H9 (cell line): Measurements from ENCODE around the gene MAPT. TPM values are rescaled to one million over a fixed set of nuclear protein-coding genes. Genes with fewer than 3 reads are reported as not detected.

Experiments used
- DNase-seq: peaks from one replicate; pipeline ENCODE4 v3.0.0-alpha.2; 2017
- H2AFZ ChIP-seq: one replicate; pipeline ENCODE4 v1.6.1; 2013; ENCODE audit warnings: mild to moderate bottlenecking, low read length, control low read depth, moderate library complexity
- H2AK5ac ChIP-seq: 2 replicates; pipeline ENCODE4 v1.6.1; 2013; ENCODE audit warnings: low read length, control low read depth, mixed read lengths; ENCODE audit not compliant: insufficient read length
- H2BK120ac ChIP-seq: one replicate; pipeline ENCODE4 v1.6.1; 2013; ENCODE audit warnings: low read depth, mild to moderate bottlenecking, low read length, control low read depth, inconsistent platforms; ENCODE audit not compliant: poor library complexity, severe bottlenecking
- H2BK12ac ChIP-seq: 2 replicates; pipeline ENCODE4 v1.6.1; 2013; ENCODE audit warnings: low read length, control low read depth, mixed read lengths, low read depth; ENCODE audit not compliant: insufficient read length
- H2BK15ac ChIP-seq: 2 replicates; pipeline ENCODE4 v1.6.1; 2013; ENCODE audit warnings: low read depth, low read length, control low read depth
- H2BK20ac ChIP-seq: one replicate; pipeline ENCODE4 v1.6.1; 2013; ENCODE audit warnings: low read depth, mild to moderate bottlenecking, low read length, control low read depth, inconsistent platforms; ENCODE audit not compliant: poor library complexity, severe bottlenecking
- H2BK5ac ChIP-seq: 2 replicates; pipeline ENCODE4 v1.6.1; 2013; ENCODE audit warnings: low read length, control low read depth, mixed read lengths; ENCODE audit not compliant: insufficient read length
- H3K14ac ChIP-seq: 2 replicates; pipeline ENCODE4 v1.6.1; 2013; ENCODE audit warnings: low read length, control low read depth; ENCODE audit not compliant: insufficient read depth
- H3K18ac ChIP-seq: 2 replicates; pipeline ENCODE4 v1.6.1; 2013; ENCODE audit warnings: low read depth, mild to moderate bottlenecking, mixed read lengths, low read length, control low read depth; ENCODE audit not compliant: insufficient read length
- H3K23ac ChIP-seq: 2 replicates; pipeline ENCODE4 v1.6.1; 2013; ENCODE audit warnings: low read length, control low read depth, mixed read lengths, low read depth; ENCODE audit not compliant: insufficient read length
- H3K23me2 ChIP-seq: 2 replicates; pipeline ENCODE4 v1.6.1; 2013; ENCODE audit warnings: low read depth, mild to moderate bottlenecking, mixed read lengths, low read length, control low read depth; ENCODE audit not compliant: insufficient read length, poor library complexity, severe bottlenecking
- H3K27ac ChIP-seq: 2 replicates; pipeline ENCODE4 v1.5.1; 2013; ENCODE audit warnings: low read length, control low read depth, mixed read lengths, low read depth; ENCODE audit not compliant: insufficient read length
- H3K27me3 ChIP-seq: 2 replicates; pipeline ENCODE4 v1.6.1; 2013; ENCODE audit warnings: low read length, control low read depth, inconsistent platforms; ENCODE audit not compliant: insufficient read depth
- H3K4ac ChIP-seq: 2 replicates; pipeline ENCODE4 v1.6.1; 2013; ENCODE audit warnings: low read depth, mild to moderate bottlenecking, control low read depth, inconsistent platforms, low read length, moderate library complexity
- H3K4me1 ChIP-seq: 2 replicates; pipeline ENCODE4 v1.6.1; 2013; ENCODE audit warnings: low read length, control low read depth, inconsistent platforms; ENCODE audit not compliant: insufficient read depth
- H3K4me2 ChIP-seq: 2 replicates; pipeline ENCODE4 v1.6.1; 2013; ENCODE audit warnings: low read length, control low read depth, mixed read lengths; ENCODE audit not compliant: insufficient read length, insufficient read depth
- H3K56ac ChIP-seq: 2 replicates; pipeline ENCODE4 v1.6.1; 2013; ENCODE audit warnings: low read depth, mild to moderate bottlenecking, mixed read lengths, low read length, control low read depth; ENCODE audit not compliant: insufficient read length
- H3K79me1 ChIP-seq: 2 replicates; pipeline ENCODE4 v1.6.1; 2013; ENCODE audit warnings: low read depth, mild to moderate bottlenecking, moderate library complexity, low read length, control low read depth, inconsistent platforms; ENCODE audit not compliant: insufficient read depth, poor library complexity, severe bottlenecking
- H3K79me2 ChIP-seq: 2 replicates; pipeline ENCODE4 v1.6.1; 2013; ENCODE audit warnings: low read length, control low read depth, inconsistent platforms; ENCODE audit not compliant: insufficient read depth
- H3K9ac ChIP-seq: 2 replicates; pipeline ENCODE4 v1.6.1; 2013; ENCODE audit warnings: low read length, control low read depth, mixed read lengths; ENCODE audit not compliant: insufficient read length; ENCODE audit errors: extremely low read depth
- H3K9me3 ChIP-seq: one replicate; pipeline ENCODE4 v1.6.1; 2013; ENCODE audit warnings: low read depth, low read length, inconsistent platforms; ENCODE audit not compliant: control insufficient read depth
- H3T11ph ChIP-seq: one replicate; pipeline ENCODE4 v1.6.1; 2013; ENCODE audit warnings: mild to moderate bottlenecking, low read length, control low read depth, inconsistent platforms
- H4K20me1 ChIP-seq: one replicate; pipeline ENCODE4 v1.6.1; 2013; ENCODE audit not compliant: control insufficient read depth, insufficient read length, insufficient read depth
- H4K5ac ChIP-seq: 2 replicates; pipeline ENCODE4 v1.6.1; 2013; ENCODE audit warnings: low read depth, mild to moderate bottlenecking, mixed read lengths, low read length, control low read depth; ENCODE audit not compliant: insufficient read length
- H4K8ac ChIP-seq: replicated peaks from 2 replicates; pipeline ENCODE4 v1.6.1; 2013; ENCODE audit warnings: low read length, control low read depth, mixed read lengths, low read depth; ENCODE audit not compliant: insufficient read length
- H4K91ac ChIP-seq: 2 replicates; pipeline ENCODE4 v1.6.1; 2013; ENCODE audit warnings: low read depth, mild to moderate bottlenecking, moderate library complexity, mixed read lengths, low read length, control low read depth; ENCODE audit not compliant: insufficient read length
- H3K27ac Mint-ChIP-seq, 3 experiments: 2 replicates in 2 of 3; 3 replicates in 1 of 3; pipeline ENCODE4 v1.8.0; 2020 to 2021; ENCODE audit warnings: mixed read lengths in 3 of 3, mild to moderate bottlenecking in 1 of 3, moderate library complexity in 1 of 3
- H3K27me3 Mint-ChIP-seq: 2 replicates; pipeline ENCODE4 v1.8.0; 2021; ENCODE audit warnings: low read depth, mild to moderate bottlenecking, moderate library complexity, mixed read lengths
- H3K36me3 Mint-ChIP-seq, 3 experiments: 2 replicates in 2 of 3; 3 replicates in 1 of 3; pipeline ENCODE4 v1.8.0; 2020 to 2021; ENCODE audit warnings: low read depth in 3 of 3, mixed read lengths in 3 of 3; ENCODE audit not compliant: insufficient read depth in 1 of 3
- H3K4me1 Mint-ChIP-seq, 2 experiments: 2 replicates each; pipeline ENCODE4 v1.8.0; 2020; ENCODE audit warnings: mixed read lengths in 2 of 2
- H3K4me3 Mint-ChIP-seq, 2 experiments: 2 replicates in 1 of 2; 3 replicates in 1 of 2; pipeline ENCODE4 v1.8.0; 2020 to 2021; ENCODE audit warnings: mild to moderate bottlenecking in 2 of 2, mixed read lengths in 2 of 2, moderate library complexity in 1 of 2
- H3K9me3 Mint-ChIP-seq, 2 experiments: 2 replicates in 1 of 2; 3 replicates in 1 of 2; pipeline ENCODE4 v1.8.0; 2020; ENCODE audit warnings: mild to moderate bottlenecking in 2 of 2, mixed read lengths in 2 of 2, moderate library complexity in 1 of 2
- WGBS: extraction: QIAGEN DNeasy Blood & Tissue Kit; methylation state at CpG from one replicate; pipeline ENCODE4 v1.1.7; 2013; ENCODE audit warnings: missing lambda C conversion rate, low lambda C conversion rate, mixed read lengths; ENCODE audit not compliant: insufficient read length; ENCODE audit errors: extremely low coverage; 5-methylcytosine and 5-hydroxymethylcytosine counted together
- total RNA-seq: library from RNA; stranded (reverse); gene quantifications from 2 replicates; pipeline ENCODE4 v1.2.1, GENCODE V29; 2021
- TF ChIP-seq, protein P1 (sequence below): fragments of 200-600 bp; sonication (generic); conservative IDR thresholded peaks from 3 replicates; pipeline ENCODE4 v1.8.0; 2021; ENCODE audit warnings: antibody characterized with exemption, mild to moderate bottlenecking

The MAPT gene
- total RNA-seq, 1 experiment from 2014 or later, result 1.6 TPM

- Histone ChIP-seq H3K79me2 (no peaks in the 10 kb centered on the region), H4K8ac (no peak overlapping the region), H2AFZ (no peak overlapping the region), H3K9me3 (no peaks in the 10 kb centered on the region), H3K18ac (no peak overlapping the region), H2BK20ac (no peak overlapping the region), H3K23ac (no peak overlapping the region), H2BK5ac (no peak overlapping the region), H3K27ac (no peak overlapping the region), H3K4ac (no peak overlapping the region), H3K23me2 (no peaks in the 10 kb centered on the region), H2BK120ac (no peak overlapping the region), H3K4me2 (no peak overlapping the region), H3K56ac (no peak overlapping the region), H3K79me1 (no peaks in the 10 kb centered on the region), H4K5ac (no peak overlapping the region), H3T11ph (no peak overlapping the region), H2AK5ac (no peak overlapping the region), H4K20me1 (no peaks in the 10 kb centered on the region), H3K14ac (no peak overlapping the region), H4K91ac (no peak overlapping the region), H3K4me1 (no peaks in the 10 kb centered on the region), H3K27me3 (no peaks in the 10 kb centered on the region), H2BK12ac (no peak overlapping the region), H2BK15ac (no peak overlapping the region), H3K9ac (no peak overlapping the region)
- TF ChIP-seq, protein P1, sequence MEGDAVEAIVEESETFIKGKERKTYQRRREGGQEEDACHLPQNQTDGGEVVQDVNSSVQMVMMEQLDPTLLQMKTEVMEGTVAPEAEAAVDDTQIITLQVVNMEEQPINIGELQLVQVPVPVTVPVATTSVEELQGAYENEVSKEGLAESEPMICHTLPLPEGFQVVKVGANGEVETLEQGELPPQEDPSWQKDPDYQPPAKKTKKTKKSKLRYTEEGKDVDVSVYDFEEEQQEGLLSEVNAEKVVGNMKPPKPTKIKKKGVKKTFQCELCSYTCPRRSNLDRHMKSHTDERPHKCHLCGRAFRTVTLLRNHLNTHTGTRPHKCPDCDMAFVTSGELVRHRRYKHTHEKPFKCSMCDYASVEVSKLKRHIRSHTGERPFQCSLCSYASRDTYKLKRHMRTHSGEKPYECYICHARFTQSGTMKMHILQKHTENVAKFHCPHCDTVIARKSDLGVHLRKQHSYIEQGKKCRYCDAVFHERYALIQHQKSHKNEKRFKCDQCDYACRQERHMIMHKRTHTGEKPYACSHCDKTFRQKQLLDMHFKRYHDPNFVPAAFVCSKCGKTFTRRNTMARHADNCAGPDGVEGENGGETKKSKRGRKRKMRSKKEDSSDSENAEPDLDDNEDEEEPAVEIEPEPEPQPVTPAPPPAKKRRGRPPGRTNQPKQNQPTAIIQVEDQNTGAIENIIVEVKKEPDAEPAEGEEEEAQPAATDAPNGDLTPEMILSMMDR, result no peak
- H3K4me3 Mint-ChIP-seq, result no peak overlapping the region
- no peak overlapping the region for H3K27ac Mint-ChIP-seq
- no peaks in the 10 kb centered on the region for H3K36me3 Mint-ChIP-seq
- DNase-seq, result no peak
- peaks cover 4% of the 10 kb centered on the region; the same call in 1 of the 2 replicates for H3K27me3 Mint-ChIP-seq
- WGBS, result no CpG with 5 or more reads among the region's 16 CpGs
- peaks cover 4 to 7% of the 10 kb centered on the region in 2 experiments; a peak in 3 of 5 replicates for H3K9me3 Mint-ChIP-seq
- H3K4me1 Mint-ChIP-seq, result peaks cover 9 to 13% of the 10 kb centered on the region in 2 experiments
These were observed 99.7 kb downstream of the MAPT start for GRCh38 chr17:45993962-45994627.
